Measurements from ENCODE around the gene CCDC171. TPM values are rescaled to one million over a fixed set of nuclear protein-coding genes. Genes with fewer than 3 reads are reported as not detected.

The CCDC171 gene
- total RNA-seq, 1 donor from 2014 or later: 2.9 TPM

DNA sequence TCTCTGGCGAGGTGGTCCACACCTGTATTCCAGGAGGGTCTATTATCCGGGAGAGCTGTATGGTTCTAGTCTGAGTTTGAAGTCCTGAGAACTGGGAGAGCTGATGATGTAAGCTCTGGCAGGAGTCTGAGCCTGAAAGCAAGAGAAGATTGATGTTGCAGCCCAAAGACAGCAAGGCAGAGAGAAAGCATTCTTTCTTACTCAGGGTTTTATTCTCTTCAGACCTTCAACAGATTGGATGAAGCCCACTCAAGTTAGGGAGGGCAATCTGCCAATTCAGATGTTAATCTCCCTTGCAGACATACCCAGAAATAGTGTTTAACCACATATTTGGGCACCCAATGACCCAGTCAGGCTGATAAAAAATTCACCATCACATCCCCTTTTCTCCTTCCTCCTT is 159.1 kb downstream of the CCDC171 start:
- no peak overlapping the region for H3K4me3 ChIP-seq
- no peak overlapping the region for H3K27ac ChIP-seq
- H3K36me3 ChIP-seq: no peaks in the 10 kb centered on the region
- H3K4me1 ChIP-seq: no peaks in the 10 kb centered on the region
- no peaks in the 10 kb centered on the region for H3K9me3 ChIP-seq
- TF ChIP-seq POLR2A (IDR thresholded peaks at IDR 0.05) (no peak), CTCF (IDR thresholded peaks at IDR 0.05) (no peak), POLR2AphosphoS5 (IDR thresholded peaks at IDR 0.05; ENCODE audit: insufficient read depth in 1 of 2, low read depth in 1 of 2) (no peak)
- no peak for DNase-seq (ENCODE audit: extremely low spot score in 2 of 2)
- intact Hi-C loops (cut with DNase I): no loop called here
- no peaks in the 10 kb centered on the region for H3K27me3 ChIP-seq

- no peaks in the 10 kb centered on the region for H3K4me1 ChIP-seq
- intact Hi-C loops (cut with DNase I): no loop called here
- no peaks in the 10 kb centered on the region for H3K27me3 ChIP-seq
- H3K4me3 ChIP-seq: no peak overlapping the region
- H3K36me3 ChIP-seq: no peaks in the 10 kb centered on the region
- no peaks in the 10 kb centered on the region for H3K9me3 ChIP-seq
- no peak for DNase-seq (ENCODE audit: extremely low spot score in 2 of 2)
- TF ChIP-seq CTCF (IDR thresholded peaks at IDR 0.05): no peak
- TF ChIP-seq POLR2AphosphoS5 (IDR thresholded peaks at IDR 0.05; ENCODE audit: insufficient read depth in 1 of 2, low read depth in 1 of 2): no peak
- TF ChIP-seq POLR2A (IDR thresholded peaks at IDR 0.05): no peak
- H3K27ac ChIP-seq: no peak overlapping the region
These were observed 161.9 kb downstream of the CCDC171 start for GRCh38 chr9:15714746-15715145.

- Histone ChIP-seq H3K27ac (no peak overlapping the region), H3K36me3 (no peaks in the 10 kb centered on the region), H3K4me3 (no peak overlapping the region), H3K4me1 (no peaks in the 10 kb centered on the region), H3K9me3 (no peaks in the 10 kb centered on the region), H3K27me3 (no peaks in the 10 kb centered on the region)
- DNase-seq (ENCODE audit: extremely low spot score in 2 of 2): no peak
- TF ChIP-seq POLR2A (IDR thresholded peaks at IDR 0.05) (no peak), POLR2AphosphoS5 (IDR thresholded peaks at IDR 0.05; ENCODE audit: insufficient read depth in 1 of 2, low read depth in 1 of 2) (no peak), CTCF (IDR thresholded peaks at IDR 0.05) (no peak)
- intact Hi-C loops (cut with DNase I): no loop called here
These were observed 164.6 kb downstream of the CCDC171 start for GRCh38 chr9:15717290-15717967.

- DNase-seq (ENCODE audit: extremely low spot score in 2 of 2): no peak
- intact Hi-C loops (cut with DNase I): no loop called here
- H3K27me3 ChIP-seq: no peaks in the 10 kb centered on the region
- no peaks in the 10 kb centered on the region for H3K36me3 ChIP-seq
- H3K4me1 ChIP-seq: no peaks in the 10 kb centered on the region
- H3K4me3 ChIP-seq: no peak overlapping the region
- no peaks in the 10 kb centered on the region for H3K9me3 ChIP-seq
- TF ChIP-seq CTCF (IDR thresholded peaks at IDR 0.05): no peak
- no peak for TF ChIP-seq POLR2A (IDR thresholded peaks at IDR 0.05)
- TF ChIP-seq POLR2AphosphoS5 (IDR thresholded peaks at IDR 0.05; ENCODE audit: insufficient read depth in 1 of 2, low read depth in 1 of 2): no peak
- no peak overlapping the region for H3K27ac ChIP-seq
These were observed 165.6 kb downstream of the CCDC171 start for GRCh38 chr9:15718423-15718822.

DNA sequence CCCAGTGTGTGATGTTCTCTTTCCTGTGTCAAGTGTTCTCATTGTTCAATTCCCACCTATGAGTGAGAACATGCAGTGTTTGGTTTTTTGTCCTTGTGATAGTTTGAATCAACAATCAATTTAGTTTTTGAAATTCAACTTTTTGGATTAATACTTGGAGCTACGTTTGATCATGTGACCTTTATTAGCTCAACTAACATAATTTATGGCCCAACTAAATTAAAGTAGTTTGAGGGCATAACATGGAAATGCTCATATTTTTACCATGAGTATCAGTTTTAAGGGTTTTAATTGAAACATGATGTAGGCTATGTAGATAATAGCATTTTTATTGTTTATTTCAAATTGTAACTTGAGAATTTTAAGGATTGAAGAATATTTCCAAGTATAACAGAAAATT is 168.0 kb downstream of the CCDC171 start:
- no peak overlapping the region for H3K27ac ChIP-seq
- TF ChIP-seq POLR2A (IDR thresholded peaks at IDR 0.05): no peak
- no peak for TF ChIP-seq CTCF (IDR thresholded peaks at IDR 0.05)
- no peak for TF ChIP-seq POLR2AphosphoS5 (IDR thresholded peaks at IDR 0.05; ENCODE audit: insufficient read depth in 1 of 2, low read depth in 1 of 2)
- no peaks in the 10 kb centered on the region for H3K36me3 ChIP-seq
- H3K4me1 ChIP-seq: no peaks in the 10 kb centered on the region
- intact Hi-C loops (cut with DNase I): no loop called here
- no peaks in the 10 kb centered on the region for H3K27me3 ChIP-seq
- no peaks in the 10 kb centered on the region for H3K9me3 ChIP-seq
- H3K4me3 ChIP-seq: no peak overlapping the region
- DNase-seq (ENCODE audit: extremely low spot score in 2 of 2): no peak
